Measurements from ENCODE around the gene AMOTL2.

The AMOTL2 gene

DNA sequence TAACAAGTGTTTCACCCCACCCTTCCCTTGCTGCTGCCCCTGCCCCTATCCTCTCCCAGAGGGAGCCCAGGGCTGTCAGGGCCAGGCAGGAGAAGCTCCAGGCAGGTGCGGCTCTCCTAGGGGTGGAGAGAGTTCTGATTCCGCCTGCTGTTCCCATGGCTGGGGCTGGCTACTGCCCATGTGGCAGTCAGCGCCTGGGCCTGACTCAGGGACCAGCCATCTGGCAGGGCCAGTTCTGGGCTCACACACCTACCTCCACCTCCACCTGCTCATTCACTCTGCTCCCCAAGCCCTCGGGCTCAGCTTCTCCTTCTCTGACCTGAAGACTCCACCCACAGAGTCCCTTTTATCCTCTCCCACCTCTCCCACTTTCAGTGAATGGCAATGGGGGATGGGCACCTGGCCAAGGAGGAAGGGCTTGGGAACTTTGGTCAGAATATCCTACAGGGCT lies 23.4 kb downstream of the AMOTL2 start:
- no peak for DNase-seq

DNA sequence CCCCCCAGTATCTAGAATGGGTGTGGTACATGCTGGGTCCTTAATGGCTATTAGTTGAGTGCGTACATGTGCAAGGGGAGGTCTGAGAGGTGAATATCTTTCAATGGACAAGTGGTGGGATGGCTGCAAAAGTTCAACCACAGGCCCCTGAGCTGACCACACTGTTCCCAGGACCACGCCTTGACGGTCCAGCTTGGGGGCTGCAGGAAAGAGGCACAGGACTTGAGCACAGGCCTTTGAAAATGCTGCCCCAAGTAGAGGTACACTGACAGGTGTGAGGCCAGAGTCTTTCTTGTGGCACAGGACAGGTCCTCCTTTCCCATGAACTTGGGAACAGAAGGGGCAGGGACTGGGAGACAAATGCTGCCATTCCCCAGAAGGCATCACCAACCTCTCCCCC lies 24.0 kb downstream of the AMOTL2 start:
- DNase-seq: no peak

DNA sequence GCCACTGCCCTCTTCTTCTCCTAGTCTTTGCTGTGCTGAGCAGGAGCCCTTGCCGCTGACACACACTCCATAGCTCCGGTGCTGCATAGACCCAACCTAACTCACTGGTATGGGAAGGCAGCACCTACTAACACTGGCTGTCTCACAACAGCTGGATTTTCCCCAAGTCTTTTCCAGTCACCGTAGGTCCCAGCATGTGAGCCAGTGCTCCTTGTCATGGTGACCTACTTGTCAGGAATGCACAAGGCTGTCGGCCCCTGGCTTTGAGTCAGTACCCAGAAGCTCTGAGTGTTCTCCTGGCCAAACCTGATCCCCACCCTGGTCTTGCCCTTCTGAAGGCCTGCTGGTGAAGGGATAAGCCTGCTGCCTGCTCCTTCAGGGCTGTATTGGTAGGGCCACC lies 25.7 kb downstream of the AMOTL2 start:
- no peak for DNase-seq

DNA sequence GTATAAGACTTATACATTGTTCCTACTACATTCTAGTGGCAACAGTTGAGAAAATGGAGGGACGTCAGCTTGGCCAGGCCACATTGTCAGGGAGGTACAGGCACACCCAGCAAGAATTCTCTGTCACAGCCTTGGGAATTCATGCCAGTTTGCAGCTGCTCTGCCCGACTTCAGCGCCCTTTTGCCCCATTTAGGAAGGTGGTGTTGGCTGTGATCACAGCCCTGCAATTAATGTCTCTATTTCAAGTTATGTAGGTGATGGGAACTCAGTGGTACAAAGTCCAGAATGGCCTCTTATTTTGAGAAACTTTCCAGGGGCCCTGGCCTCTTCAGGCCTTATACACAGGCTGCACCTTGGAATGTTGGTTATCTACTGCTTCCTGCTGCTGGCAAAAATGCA lies 26.7 kb downstream of the AMOTL2 start:
- DNase-seq: no peak

DNA sequence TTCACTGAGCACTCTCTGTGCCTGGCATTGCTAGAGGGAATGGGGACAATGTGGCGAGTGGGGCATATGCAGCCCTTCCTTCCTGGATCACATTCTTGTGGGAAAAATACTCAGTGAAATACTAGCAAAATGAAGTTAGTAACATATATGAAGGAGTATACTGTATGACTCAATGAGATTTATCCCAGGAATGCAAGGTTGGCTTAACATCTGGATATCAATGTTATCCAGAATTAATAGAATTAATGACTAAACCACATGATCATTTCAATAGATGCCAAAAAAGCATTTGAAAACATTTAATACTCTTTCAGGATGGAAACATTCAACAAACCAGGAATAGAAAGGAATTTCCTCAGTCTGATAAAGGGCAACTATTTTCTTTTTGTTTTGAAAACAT lies 27.5 kb downstream of the AMOTL2 start:
- DNase-seq: no peak

DNA sequence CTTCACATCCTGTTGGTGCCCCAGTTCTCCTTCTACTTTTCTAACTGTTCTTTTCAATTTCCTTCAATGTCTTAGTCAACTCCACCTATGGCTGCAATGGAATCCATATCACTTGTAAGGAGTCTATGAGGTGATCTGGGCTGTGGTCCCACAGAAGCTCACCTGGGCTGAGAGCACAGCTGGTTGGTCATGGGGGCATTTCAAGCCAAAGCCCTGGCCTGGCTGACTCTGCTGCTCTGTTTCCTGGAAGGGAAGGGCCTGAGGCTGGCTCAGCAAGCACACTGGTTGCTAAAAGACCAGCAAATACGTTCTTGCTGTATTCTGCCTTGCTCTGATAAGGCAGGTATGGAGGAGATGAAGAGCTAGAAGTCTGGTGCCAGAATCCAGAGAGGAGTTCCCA lies 29.0 kb downstream of the AMOTL2 start:
- DNase-seq: no peak

DNA sequence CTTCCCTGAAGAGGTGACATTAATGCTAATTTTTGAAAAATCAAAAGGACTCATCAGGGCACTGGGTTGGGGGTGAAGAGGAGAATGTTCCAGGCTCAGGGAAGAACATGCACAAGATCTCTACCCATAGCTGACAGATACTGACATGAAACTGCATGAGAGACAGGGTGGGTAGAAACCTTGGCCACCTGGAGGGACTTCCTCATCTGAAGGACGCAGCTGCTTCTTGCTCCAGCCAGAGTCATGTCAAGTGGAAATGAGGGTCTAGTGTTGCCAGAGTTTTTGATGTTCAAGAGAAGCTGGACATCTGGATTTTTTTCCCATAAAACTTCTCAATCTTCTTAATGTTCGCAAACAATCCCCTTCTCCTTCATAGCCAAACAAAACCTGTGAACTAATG lies 29.7 kb downstream of the AMOTL2 start:
- DNase-seq: no peak

DNA sequence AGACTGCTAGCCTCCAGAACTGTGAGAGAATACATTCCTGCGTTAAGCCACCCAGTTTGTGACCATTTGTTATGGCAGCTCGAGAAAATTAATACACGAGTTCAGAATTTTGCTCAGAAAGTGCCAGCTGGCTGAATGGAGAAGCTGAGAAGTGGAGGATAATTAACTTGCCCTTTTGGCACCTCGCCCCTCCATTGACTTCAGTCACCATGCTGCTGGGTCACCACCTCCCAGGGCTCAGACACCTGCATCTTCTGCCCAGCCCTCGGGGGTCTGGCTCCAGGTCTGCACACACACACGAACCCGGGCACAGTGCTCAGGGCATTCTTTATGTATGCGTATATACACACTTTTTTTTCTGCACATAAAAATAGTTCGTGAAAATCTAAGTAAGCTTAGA lies 32.0 kb downstream of the AMOTL2 start:
- DNase-seq: no peak

DNA sequence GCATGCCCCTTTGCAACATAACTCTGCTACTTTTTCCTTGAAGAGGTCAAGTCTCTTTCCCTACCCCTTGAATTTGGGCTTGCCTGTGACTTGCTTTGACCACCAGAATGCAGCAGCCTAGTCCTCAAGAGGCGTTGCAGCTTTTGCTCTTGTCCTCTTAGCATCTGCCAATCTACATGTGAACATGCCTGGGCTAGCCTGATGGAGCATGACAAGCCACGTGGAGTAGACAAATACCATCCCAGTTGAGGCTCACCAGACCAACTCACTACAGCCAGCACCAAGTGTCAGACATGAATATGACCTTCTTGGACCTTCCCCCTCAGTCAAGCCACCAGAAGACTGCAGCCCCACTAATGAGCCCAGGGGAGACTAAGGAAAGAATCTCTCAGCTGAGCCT lies 32.9 kb downstream of the AMOTL2 start:
- DNase-seq: no peak

DNA sequence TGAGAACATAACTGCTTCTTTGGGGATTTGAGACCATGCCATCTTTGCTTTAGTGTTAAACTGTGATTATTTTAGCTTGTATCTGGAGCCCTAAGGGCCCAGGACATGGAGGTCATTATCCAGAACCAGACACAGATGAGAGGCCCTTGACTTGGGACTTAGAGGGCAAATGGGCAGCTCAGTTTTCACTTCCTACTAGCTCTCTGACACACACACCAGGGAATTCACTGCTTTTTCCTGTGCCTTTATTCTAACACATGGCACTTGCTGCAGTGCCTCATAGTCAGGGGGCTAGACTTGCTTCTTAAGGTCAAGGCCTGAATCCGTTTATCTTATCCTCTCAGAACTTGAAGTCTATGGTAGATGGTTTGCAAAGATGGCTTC lies 33.3 kb downstream of the AMOTL2 start:
- DNase-seq: no peak

DNA sequence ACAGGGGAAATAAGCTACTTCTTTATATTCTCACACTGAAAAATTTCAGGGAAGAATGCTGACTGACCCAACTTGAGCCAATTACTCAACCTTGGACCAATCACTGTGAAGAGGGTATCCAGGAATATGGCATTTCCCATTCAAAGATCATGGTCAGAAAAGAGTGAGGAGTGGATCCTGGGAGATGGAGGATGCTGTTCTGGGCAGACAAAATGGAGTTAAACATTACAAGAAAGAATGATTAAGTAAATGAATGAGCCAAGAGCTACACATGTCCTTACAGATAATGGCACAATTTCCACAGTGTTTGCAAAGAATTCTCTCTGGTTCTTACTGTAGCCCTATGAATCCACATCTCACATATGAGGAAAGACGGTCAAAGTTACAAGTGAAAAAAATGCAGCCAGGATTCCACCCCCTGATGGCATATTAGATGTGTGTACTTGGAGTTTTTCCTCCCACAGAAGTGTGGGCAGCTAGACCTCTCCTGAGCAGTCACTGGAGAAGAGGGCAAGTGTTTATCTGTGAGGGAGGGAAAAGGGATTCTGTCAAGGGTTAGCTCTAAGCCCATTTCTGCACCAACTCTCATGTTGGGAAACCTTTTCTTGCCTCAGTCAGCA lies 33.8 kb downstream of the AMOTL2 start:
- no peak for DNase-seq

DNA sequence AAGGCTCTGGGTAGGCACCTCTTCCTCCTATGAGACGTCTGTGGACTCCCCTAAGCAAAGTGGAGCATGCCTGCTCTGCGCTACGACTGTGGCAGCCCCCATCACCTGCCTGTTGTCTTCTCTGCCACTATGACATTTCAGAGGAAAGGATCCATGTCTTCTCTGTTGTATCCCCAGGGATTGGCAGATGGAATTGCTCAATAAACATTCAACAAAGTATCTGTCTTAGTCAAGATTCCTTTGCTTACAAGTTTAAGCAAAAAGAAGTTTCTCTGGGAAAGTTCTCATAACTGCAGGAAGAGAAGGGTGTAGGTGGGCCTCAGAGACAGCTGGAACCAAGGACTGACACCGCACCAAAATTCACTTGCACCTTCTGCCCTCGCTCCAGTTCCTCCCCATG lies 34.3 kb downstream of the AMOTL2 start:
- DNase-seq: no peak

DNA sequence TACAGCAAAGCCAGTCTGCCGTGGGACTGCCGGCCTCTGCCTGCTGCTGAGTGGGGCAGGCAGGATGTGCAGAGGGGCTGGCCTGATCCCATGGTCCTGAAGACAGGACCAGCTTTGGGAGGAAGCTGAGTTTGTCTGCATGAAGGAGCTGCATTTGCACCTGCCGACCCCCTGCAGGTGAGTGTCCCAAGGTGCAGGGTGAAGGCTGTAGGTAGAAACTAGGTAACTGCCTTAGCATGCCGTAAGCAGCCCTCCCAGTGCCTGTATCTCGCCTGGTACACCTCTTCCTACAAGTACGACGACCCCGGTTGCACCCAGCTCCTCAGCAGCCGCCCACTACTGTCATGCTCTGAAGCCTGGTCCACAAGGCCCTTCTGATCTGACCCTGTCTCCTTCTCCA lies 34.9 kb downstream of the AMOTL2 start:
- DNase-seq: no peak

DNA sequence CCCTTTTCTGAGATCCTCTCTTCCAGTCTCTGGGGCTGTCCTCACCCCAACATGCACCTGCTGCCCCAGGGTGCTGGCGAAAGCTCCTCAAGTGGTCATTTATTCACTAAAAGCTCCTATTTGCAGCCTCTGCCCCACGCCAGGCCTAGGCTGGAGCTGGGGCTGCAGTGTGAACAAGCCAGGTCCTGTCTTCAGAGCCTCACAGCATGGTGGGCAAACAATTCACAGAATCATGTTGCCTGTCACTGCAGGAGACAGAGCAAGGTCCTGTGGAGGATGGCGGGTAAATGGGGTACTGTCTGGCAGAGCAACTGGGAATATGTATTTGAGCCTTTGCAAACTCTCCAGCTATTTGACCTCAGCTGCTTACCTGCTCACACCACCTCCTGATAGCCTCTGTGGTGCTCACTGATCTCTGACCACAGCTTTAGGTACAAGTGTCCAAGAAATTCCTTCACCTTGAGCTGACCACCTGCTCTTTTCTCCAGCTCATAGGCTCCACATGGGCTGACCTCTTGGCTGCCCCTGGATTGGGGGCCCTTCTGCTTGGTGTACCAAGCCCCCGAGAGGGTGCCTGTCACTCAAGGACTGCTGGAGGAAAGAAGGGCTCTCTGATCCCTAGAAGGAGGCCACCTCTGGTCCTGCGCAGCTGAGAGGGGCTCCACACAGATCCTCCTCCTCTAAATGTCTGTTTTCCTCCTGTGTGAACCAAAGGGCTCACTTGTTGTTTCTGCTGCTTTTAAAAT lies 35.6 kb downstream of the AMOTL2 start:
- no peak for DNase-seq

DNA sequence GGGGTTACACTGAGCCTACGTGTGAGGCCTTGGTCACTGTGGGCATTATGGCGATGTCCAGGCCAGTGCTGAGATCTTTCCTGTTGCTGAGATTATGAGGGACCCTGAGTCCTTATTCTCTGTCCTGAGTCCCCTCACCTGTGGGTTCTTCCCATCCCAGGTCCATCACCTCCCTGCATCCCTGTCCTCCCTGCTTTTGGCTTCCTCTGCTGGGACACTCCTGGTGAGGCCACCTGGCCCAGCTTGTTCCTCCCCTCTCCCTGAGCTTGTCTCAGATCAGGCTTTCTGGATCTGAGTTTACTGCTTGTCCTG lies 36.1 kb downstream of the AMOTL2 start:
- no peak for DNase-seq

DNA sequence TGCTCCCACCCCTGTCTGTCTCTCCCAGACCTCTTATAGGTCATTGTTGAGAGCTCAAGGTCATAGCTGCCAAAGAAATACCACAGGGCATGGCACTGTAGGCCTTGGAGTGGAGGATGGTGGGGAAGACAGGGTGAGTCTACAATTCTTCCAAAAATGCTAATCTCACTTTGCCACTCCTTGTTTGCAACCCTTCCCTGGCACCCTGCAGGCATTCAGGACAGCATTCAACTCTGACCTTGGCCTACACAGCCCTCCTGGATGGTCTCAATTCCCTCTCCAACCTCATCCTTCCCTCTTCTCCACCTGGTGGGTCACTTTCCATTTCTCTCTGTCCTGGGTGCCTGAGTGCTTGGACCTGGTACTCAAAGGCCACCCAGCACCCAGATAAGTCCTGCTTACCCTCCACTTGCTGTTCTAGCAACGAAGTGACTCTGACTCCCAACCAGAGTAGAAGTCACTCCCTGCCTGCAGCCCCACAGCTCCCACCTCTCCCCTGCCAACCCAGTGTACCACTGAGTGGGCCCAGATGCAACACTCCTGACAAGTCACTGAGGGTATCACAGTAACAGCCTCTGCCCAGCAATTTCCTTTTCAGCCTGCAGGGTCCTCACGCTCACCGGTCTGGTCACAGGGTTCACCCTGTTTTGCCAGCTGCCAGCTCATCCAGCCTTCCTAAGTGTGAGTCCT lies 36.6 kb downstream of the AMOTL2 start:
- DNase-seq: no peak

DNA sequence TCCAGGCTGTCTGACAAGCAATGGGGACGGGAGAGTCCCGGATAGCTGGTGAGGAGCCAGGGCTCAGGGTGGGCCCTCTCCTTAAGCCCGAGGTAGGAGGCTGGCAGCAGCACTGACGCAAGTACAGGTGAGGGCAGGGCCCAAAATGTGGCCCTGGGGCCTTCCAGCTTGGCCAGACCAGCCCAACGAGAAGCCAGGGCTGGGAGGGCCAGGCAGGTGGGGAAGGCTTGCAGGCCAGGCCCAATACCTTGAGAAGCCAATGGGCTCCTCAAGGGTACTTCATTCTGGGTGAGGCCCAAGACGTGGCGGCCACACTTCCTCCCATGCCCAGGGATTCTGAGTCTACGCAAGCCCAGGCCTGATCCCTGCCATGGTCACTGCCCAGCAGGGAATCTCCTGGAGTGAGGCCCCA lies 37.2 kb downstream of the AMOTL2 start:
- no peak for DNase-seq

DNA sequence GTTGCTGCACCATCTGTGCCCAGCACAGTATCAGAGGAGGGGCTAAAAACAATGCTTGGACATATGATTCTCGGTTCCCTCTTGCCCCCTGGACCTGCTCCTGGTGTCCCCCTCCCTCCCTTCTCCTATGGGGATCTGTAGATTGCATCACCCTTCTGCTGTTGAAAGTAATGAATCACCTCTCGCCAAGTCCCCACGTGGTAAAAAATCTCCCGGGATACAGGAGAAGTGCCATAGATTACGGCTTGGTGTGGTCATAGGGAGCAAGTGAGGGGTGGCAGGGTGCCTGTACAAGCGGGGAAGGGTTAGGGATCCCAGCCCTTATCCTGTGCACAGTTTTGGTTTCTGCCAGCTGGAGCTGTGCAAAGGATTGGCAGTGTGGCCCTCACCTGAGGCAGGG lies 37.7 kb downstream of the AMOTL2 start:
- DNase-seq: no peak

DNA sequence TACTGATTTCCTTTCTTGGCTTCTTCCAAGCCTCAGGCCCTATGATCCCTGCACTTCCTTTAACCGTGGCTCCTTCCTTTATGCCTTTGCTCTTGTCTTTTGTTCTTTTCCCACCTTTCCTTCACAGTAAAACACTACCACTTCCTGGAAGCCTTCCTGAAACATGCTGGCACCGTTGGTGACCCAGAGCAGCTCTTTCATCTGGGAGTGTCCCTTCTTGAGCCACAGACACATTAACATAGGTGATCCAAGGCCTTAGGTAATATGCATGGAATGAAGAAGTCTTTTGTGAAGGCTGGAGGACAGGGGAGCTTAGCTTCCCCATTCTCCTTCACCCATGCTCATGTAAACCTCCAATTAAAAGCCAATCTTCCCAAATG lies 39.4 kb downstream of the AMOTL2 start:
- no peak for DNase-seq

DNA sequence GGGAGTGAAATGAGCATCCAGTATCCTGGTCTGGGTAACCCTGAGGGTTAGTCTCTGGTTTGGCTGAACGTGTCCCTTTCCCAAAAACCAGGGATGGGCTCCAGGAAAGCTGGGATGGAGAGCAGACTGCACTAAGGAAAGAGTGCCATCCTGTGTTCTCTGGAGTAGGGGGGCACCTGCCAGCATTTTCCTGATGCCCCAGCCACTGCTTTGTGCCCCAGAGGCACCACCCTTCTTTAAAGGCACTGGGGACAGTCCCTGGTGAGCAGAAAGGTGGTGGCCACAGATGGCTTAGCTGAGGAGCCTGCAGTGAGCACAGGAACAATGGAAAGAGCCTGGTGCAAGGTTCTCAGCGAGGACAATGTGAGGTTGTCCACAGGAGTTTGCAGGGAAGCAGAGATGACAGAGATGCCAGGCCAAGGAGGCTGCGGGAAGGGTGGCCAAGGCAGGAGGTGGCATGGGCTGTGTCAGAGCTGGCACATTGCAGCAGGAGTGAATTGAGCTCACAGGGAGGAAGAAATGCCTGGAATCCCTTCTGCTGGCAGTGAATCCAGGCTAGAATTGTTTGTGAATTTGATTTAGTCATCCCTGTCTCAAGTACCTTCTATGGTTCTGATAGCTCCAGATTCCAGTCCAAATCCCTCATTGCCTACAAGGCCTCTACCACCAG lies 39.9 kb downstream of the AMOTL2 start:
- no peak for DNase-seq

DNA sequence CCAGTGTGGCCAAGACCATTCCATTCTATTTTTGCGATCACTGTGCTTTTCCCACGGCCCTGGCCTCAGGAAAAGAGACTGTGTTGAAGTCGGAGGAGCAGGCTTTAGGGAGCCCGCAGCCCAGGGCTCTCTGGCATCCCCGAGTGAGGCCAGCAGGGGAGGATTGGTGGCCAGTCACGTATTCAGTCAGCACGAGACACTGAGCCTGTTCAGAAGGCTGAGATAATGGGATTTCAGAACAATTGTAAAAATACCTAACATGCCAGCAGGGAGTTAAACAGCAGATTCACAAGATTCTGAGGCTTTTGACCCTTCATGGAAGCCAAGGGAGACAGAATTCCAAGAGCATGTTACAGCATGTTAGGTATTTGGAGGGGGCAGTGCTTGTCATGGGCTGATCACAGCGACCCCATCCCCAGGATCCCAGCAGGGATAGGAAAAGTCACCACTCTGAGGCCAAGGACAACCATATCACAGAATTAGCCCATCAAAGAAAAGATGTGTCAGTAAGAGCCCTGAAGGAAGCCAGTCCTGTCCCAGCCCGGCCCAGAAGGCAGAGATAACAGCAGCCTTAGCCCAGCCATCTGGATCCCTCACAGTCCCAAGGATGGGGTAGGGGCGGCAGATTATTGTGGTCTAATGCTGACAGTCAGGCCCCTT lies 40.6 kb downstream of the AMOTL2 start:
- DNase-seq: no peak

DNA sequence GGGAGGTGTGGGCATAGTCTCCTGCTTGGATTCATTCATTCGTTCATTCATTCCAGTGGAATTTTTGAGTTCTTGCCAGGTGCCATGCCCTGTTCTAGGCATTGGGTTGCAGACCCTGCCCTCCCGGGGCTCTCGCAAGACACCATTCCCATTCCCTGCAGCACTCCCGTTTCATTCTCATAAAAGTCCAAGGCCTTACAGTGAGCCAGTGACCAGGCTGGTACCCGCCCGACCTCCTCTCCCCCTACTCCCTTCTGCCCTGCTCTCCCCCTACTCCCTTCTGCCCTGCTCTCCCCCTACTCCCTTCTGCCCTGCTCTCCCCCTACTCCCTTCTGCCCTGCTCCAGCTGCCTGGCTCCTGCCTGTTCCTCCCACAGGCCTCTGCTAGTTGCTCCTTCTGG lies 41.9 kb downstream of the AMOTL2 start:
- DNase-seq: no peak

DNA sequence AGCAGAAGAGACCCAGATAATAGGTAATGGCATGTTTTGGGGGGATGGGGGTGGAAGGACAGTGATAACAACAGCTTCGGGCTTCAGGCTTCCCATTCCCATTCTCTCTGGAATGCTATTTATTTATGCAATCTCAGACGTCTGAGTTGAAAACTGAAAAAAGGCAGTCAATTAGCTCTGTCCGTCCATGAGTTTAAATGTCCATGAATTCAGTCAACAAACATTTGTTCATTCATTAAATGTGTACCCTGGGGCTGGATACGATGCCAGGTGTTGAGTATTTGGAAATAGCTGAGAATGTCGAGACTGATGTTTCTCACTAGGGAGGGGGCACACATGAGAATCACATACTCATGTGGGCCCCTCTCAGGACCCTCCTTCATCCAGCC lies 42.4 kb downstream of the AMOTL2 start:
- no peak for DNase-seq

All from OCI-M1 (cell line).